HG03558 (cell line): ENCODE data around the gene PAMR1.
"Not testable (repeated sequence)": the region's sequence is repeated elsewhere in the genome, so short reads cannot be mapped to it uniquely, and the experiment has no call there.

ENCODE experiments used
- ATAC-seq: cut with Tn5 transposase; IDR thresholded peaks from one replicate; pipeline ENCODE4 v1.9.1; 2021; ENCODE audit warnings: moderate number of reproducible peaks; ENCODE audit not compliant: unreplicated experiment; ENCODE audit errors: extremely low read depth

The PAMR1 gene

GRCh38 chr11:35525501-35526175 is at the start of gene PAMR1:
Gene PAMR1, minus strand, starts transcription at chr11:35525616. Its CDS starts 31 bp downstream, at chr11:35525585.
- ATAC-seq: no peak

DNA sequence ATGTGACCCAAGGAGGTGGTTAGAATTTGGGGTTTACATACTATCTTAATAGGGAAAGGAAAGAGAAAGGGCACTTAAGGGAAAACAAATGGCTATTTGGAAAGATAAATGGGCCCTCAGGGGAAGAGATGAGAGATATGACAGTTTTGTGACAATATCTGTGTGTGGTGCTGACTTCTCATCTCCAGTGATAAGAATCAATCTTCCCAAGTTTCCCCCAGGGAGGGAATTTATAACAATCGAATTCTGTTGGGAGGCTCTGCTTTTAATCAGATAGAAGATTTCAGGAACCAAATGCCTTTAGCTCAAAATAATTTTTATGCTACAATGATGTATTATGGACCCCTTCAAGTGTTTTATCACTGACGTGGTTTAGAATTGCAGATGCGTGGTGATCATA is 46.3 kb upstream of the PAMR1 start:
- ATAC-seq: no peak

- ATAC-seq: no peak
Observed at GRCh38 chr11:35567737-35568465, 42.5 kb upstream of the PAMR1 start.

DNA sequence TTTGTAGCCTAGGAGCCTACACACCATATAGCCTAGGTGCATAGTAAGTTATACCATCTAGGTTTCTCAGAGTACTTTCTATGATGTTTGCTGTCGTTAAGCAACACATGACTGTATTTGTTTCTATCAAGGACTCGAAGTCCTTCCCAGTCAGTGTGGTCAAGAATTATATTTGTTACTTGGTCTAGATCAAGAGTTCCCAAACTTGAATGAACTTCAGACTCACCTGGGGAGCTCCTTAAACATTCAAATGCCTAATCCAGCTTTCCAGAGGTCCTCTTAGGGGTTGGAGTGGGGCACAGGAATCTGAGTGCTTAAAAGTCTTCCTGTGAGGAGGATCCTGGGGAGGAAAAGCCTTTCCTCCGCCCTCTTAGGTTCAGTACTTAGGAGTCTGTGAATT is 41.5 kb upstream of the PAMR1 start:
- no peak for ATAC-seq

DNA sequence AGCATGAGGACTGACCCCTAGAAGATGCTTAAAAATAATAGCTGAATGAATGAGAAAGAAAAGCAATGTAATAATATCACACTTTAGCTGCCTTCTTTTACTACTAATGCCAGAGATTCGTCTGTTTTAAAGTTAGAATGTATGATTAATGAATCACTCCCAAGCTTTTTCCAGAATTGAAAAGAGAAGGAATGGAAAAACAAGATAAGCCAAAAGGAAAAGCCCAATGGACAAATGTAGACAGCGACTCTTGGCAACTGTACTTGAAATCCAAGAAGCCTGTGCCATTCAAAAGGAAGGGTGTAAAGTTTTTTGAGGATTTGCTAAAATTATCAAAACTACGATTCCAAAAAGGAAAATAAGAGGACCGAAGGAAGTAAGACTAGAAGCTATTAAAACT is 40.8 kb upstream of the PAMR1 start:
- ATAC-seq: no peak

GRCh38 chr11:35564245-35564595 is 38.8 kb upstream of the PAMR1 start:
- no peak for ATAC-seq

DNA sequence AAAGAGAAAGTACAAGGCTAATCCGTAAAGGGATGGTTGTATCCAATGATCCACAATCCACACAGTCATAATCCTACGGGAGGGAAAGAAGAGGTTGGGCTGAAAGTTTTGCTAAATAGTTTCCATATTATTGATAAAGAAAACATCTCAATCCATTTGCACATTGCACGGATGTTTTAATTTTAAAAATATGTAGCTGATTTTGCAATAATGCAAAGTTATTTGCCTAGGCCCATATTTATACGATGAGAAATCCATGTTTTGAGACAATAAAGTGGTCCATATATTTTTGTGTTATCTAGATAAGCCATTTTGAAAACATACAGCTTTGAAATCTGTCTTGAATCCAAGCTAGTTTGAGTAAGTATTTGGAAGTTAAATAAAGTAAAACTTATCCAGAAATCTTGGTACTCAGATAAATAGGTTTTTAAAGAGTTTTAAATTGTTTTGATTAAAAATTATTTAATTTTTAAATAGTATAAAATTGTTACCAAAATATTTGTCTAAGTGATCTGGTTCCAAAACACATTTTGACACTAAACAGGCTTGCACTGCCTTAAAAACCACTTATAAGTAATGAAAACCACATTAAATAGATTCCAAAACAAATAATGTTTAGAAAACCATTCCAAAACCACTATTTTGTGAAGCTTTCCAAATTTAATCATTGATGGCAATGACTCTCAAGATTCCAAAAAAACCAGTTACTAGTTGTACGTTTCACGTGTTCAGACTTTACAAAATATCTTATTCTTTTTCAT is 38.2 kb upstream of the PAMR1 start:
- ATAC-seq: no peak

DNA sequence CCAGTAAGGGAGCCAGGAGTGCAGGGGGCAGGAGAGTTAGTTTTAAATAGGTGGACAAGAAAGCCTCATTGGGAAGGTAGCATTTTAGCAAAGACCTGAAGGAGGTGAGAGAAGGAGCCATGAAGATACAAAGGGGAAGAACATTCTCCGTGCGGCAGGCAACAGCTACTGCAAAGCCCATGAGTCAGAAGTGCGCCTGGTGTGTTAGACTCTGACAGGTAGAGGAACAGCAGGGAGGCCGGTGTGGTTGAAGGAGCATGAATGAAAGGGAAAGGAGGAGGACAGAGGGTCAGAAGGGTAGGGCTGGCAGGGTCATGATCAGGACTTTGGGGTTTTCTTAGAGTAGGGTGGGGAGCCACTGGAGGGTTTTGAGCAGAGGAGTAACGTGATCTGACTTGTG is 34.5 kb upstream of the PAMR1 start:
- no peak for ATAC-seq

DNA sequence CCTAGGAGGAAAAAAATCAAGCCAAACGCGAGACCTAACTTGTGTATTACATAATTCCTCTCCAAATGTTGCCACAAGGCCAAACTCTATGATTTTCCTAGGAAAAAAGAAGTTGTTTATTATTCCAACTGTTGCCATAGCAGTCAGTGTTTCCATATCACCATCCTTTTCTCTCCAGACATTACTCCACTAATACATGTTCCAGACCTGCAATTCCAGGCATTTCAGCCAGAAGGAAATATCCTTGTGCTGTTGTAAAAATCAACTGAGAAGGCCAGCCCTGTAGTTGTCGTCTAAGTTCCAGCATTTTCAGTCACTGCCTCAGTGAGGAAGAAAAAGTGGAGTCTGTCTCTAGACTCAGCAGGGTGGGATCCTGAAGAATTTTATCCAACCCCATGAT is 33.1 kb upstream of the PAMR1 start:
- ATAC-seq: no peak

DNA sequence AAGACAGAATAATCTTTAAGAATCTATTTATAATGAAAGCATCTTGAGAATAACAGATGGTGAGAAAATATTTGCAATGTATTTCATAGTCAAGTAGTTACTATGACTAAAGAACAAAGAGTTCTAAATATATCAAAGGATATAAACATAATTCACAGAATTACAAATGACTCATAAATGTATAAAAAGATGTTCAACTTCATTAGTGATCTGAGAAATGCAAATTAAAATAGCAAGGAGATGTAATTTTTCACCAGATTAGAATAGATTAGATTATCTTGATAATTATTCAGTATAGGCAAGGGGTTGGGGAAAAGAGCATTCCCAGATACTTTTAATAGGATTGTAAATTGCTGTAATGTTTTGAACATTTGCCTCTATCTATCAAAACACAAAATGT is 30.1 kb upstream of the PAMR1 start:
- ATAC-seq: no peak

GRCh38 chr11:35554491-35555437 is 29.3 kb upstream of the PAMR1 start:
- no peak for ATAC-seq

- no peak for ATAC-seq
Observed at GRCh38 chr11:35553831-35554230, 28.4 kb upstream of the PAMR1 start.

- no peak for ATAC-seq
Observed at GRCh38 chr11:35553021-35553420, 27.6 kb upstream of the PAMR1 start.

DNA sequence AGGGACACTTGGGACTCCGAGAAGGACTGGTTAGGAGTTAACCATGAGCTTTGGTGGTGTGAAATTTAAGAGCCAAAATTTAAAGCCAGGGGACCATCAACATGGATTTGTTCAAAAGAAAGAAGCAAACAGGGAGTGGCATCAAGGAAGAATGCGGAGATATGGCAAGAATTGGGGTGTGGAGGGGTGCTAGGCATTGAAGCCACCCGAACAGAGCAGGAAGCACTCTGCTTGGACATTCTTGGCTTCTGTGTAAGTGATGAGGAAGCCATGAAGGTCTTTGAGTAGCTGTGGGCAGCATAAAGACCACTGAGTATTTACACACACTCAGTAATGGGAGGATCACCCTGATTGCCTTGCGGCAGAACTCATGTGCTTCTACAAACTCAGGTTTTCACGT is 27.2 kb upstream of the PAMR1 start:
- no peak for ATAC-seq

DNA sequence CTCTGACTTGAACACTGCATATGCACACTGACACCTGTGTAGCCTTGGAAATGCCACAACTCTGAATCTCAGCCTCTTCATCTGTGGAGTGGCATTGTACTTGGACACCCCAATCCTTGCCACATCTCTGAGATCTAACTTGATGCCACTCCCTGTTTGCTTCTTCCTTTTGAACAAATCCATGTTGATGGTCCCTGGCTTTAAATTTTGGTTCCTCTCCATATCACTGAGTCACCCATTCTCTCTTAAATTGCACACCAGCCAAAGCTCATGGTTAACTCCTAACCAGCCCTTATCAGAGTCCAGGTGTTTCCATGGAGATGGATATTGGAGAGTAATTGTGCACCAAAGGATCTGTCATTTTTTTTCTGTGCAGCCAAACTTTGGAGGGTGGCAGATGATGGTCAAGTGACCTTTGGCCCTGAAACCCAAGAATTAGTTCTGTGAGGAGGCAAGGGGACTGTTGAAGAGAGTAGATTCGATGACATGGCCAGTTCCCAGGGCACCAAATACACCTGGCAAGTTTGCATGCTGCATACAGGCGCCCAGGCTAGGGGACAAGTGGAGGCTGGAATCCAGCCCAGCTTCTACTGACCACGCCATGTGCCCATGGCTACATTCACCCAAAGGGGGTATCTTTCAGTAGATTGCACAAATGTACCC is 25.1 kb upstream of the PAMR1 start:
- no peak for ATAC-seq

GRCh38 chr11:35549787-35550186 is 24.4 kb upstream of the PAMR1 start:
- ATAC-seq: no peak

GRCh38 chr11:35548925-35549561 is 23.6 kb upstream of the PAMR1 start:
- ATAC-seq: no peak

DNA sequence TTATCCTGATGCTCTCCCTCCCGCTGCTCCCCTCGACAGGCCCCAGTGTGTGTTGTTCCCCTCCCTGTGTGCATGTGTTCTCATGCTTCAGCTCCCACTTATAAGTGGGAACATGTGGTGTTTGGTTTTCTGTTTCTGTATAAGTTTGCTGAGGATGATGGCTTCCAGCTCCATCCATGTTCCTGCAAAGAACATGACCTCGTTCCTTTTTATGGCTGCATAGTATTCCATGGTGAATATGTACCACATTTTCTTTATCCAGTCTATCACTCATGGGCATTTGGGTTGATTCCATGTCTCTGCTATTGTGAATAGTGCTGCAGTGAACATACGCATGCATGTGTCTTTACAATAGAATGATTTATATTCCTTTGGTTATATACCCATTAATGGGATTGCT is 22.6 kb upstream of the PAMR1 start:
- ATAC-seq: not testable (repeated sequence)

GRCh38 chr11:35546317-35546716 is 20.9 kb upstream of the PAMR1 start:
- ATAC-seq: no peak
